GM12891 (cell line): ENCODE results near the gene ADGRG1.

Source experiments
- POLR2A ChIP-seq: IDR thresholded peaks from 2 replicates; pipeline ENCODE4 v1.6.1; 2011; ENCODE audit warnings: low read depth, low read length, control low read depth
- POLR2AphosphoS5 ChIP-seq: IDR thresholded peaks from 2 replicates; pipeline ENCODE4 v1.6.1; 2011; ENCODE audit warnings: low read depth, low read length, control low read depth
- TAF1 ChIP-seq: IDR thresholded peaks from 2 replicates; pipeline ENCODE4 v1.6.1; 2011; ENCODE audit warnings: low read depth, low read length, control low read depth

DNA sequence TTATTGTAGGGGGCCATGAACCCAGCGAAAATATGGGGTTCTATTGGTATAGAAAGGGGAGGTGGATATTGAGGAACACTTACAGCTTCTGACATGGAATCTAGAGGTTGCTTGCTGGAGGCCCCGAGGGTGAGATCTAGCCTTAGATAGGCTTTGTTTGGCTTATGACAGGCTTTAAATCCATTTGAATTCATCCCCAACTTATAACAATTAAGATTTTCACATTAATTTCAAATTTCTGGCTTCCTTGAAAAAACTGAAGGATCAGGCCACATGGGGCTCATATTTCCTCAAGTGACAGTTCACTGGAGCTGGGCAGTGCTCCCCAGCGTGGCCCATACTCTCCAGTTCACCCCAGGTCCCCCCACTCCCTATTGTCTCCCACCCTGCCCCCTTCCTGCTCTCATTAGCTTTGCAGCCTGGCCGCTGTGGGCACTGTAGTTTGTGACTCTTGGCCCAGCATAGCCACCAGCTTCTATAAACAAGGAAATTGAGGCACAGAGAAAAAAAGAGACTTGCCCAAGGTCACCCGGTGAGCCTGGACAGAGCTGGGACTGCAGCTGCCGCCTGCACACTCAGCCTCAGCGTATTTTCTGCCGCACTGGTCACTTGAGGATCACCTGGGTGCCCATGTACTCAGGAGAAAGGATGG, 19.8 kb upstream of the ADGRG1 start:
- TF ChIP-seq POLR2AphosphoS5 (no peak), POLR2A (no peak), TAF1 (no peak)
